Measurements from ENCODE around the gene FAM98B.

FAM98B gene

GRCh38 chr15:38509152-38509551, 55.2 kb downstream of the FAM98B start:
- DNase-seq: no peak

- peak; percentile 16 for DNase-seq
Measured at GRCh38 chr15:38512901-38513300, 59.0 kb downstream of the FAM98B start.

GRCh38 chr15:38514601-38515000, 60.7 kb downstream of the FAM98B start:
- no peak for DNase-seq

- DNase-seq: no peak
Measured at GRCh38 chr15:38516626-38517025, 62.7 kb downstream of the FAM98B start.

- no peak for DNase-seq
Measured at GRCh38 chr15:38517312-38517975, 63.5 kb downstream of the FAM98B start.

- DNase-seq: no peak
Measured at GRCh38 chr15:38518084-38518483, 64.2 kb downstream of the FAM98B start.

- no peak for DNase-seq
Measured at GRCh38 chr15:38520035-38520434, 66.1 kb downstream of the FAM98B start.

GRCh38 chr15:38521316-38521715, 67.4 kb downstream of the FAM98B start:
- DNase-seq: no peak

- DNase-seq: no peak
Measured at GRCh38 chr15:38522922-38523321, 69.0 kb downstream of the FAM98B start.

- no peak for DNase-seq
Measured at GRCh38 chr15:38524156-38524555, 70.2 kb downstream of the FAM98B start.

GRCh38 chr15:38525489-38525888, 71.6 kb downstream of the FAM98B start:
- DNase-seq: no peak

GRCh38 chr15:38526158-38526557, 72.2 kb downstream of the FAM98B start:
- DNase-seq: no peak

- no peak for DNase-seq
Measured at GRCh38 chr15:38528294-38528693, 74.4 kb downstream of the FAM98B start.

- no peak for DNase-seq
Measured at GRCh38 chr15:38530113-38530512, 76.2 kb downstream of the FAM98B start.

GRCh38 chr15:38531509-38531908, 77.6 kb downstream of the FAM98B start:
- DNase-seq: no peak

GRCh38 chr15:38532728-38533127, 78.8 kb downstream of the FAM98B start:
- peak; percentile 10 for DNase-seq

- no peak for DNase-seq
Measured at GRCh38 chr15:38533416-38533915, 79.5 kb downstream of the FAM98B start.

GRCh38 chr15:38533926-38534325, 80.0 kb downstream of the FAM98B start:
- DNase-seq: no peak

- DNase-seq: no peak
Measured at GRCh38 chr15:38534691-38535090, 80.8 kb downstream of the FAM98B start.

- DNase-seq: no peak
Measured at GRCh38 chr15:38535491-38536200, 81.7 kb downstream of the FAM98B start.

- no peak for DNase-seq
Measured at GRCh38 chr15:38536201-38536676, 82.3 kb downstream of the FAM98B start.
